Activated CD8-positive, alpha-beta T cell treated with anti-CD3 and anti-CD28 coated beads, Interleukin-2, amount 10 ng/mL, durations not matched to agents 7 days and 5 days (primary cell): ENCODE data around the gene SLK. TPM values are rescaled to one million over a fixed set of nuclear protein-coding genes. Genes with fewer than 3 reads are reported as not detected.

Source experiments
- ATAC-seq: fragments of 150-1000 bp; cut with Tn5 transposase; one replicate; pipeline ENCODE4 v1.10.0; 2021; ENCODE audit warnings: moderate library complexity
- CTCF ChIA-PET: fragments of 350-600 bp; sonication (Branson Sonifier 250); formaldehyde crosslinking; loops from one replicate; lab custom pipeline; 2021; ENCODE audit warnings: antibody characterized with exemption; lab: Charles Lee
- POLR2A ChIA-PET: fragments of 350-600 bp; sonication (Branson Sonifier 250); formaldehyde crosslinking; loops from one replicate; lab custom pipeline; 2021; ENCODE audit warnings: antibody characterized with exemption; lab: Charles Lee
- DNase-seq: peaks from one replicate; pipeline ENCODE4 v3.0.0-alpha.2; 2020
- H3K27ac Mint-ChIP-seq: one replicate; pipeline ENCODE4 v1.8.0; 2021; ENCODE audit warnings: mild to moderate bottlenecking, mixed read lengths
- H3K27me3 Mint-ChIP-seq: one replicate; pipeline ENCODE4 v1.8.0; 2021; ENCODE audit warnings: low read depth, mixed read lengths
- H3K36me3 Mint-ChIP-seq: one replicate; pipeline ENCODE4 v1.8.0; 2021; ENCODE audit warnings: low read depth, mixed read lengths
- H3K4me1 Mint-ChIP-seq: one replicate; pipeline ENCODE4 v1.8.0; 2021; ENCODE audit warnings: low read depth, mixed read lengths
- H3K4me3 Mint-ChIP-seq: one replicate; pipeline ENCODE4 v1.8.0; 2021; ENCODE audit warnings: mild to moderate bottlenecking, mixed read lengths
- H3K9me3 Mint-ChIP-seq: one replicate; pipeline ENCODE4 v1.8.0; 2022; ENCODE audit warnings: mixed read lengths; ENCODE audit not compliant: insufficient read depth
- total RNA-seq, 2 experiments: library from RNA; stranded (reverse); gene quantifications; one replicate each; pipeline ENCODE4 v1.2.3, GENCODE V29; 2021

Gene SLK
- total RNA-seq, 2 experiments from 2014 or later, result 32.6 to 33.5 TPM

- H3K27me3 Mint-ChIP-seq, result peaks cover 4% of the 10 kb centered on the region
- H3K4me1 Mint-ChIP-seq, result no peaks in the 10 kb centered on the region
- ChIA-PET CTCF (no interaction called here), POLR2A (no interaction called here)
- no peaks in the 10 kb centered on the region for H3K36me3 Mint-ChIP-seq
- no peak overlapping the region for H3K27ac Mint-ChIP-seq
- no peak for ATAC-seq
- no peak overlapping the region for H3K4me3 Mint-ChIP-seq
- DNase-seq, result no peak
- no peaks in the 10 kb centered on the region for H3K9me3 Mint-ChIP-seq
Measured at GRCh38 chr10:103928784-103929183, 38.2 kb upstream of the SLK start.

GRCh38 chr10:103929381-103929921 is 37.5 kb upstream of the SLK start:
- ChIA-PET POLR2A (no interaction called here), CTCF (interaction anchor here (1.0 kb wide), 1 partner anchor 8 kb away, joined by 4 read pairs; no protein-coding TSS in a partner anchor)
- Mint-ChIP-seq H3K4me3 (no peak overlapping the region), H3K27me3 (peaks cover 4% of the 10 kb centered on the region), H3K27ac (no peak overlapping the region), H3K9me3 (no peaks in the 10 kb centered on the region), H3K4me1 (no peaks in the 10 kb centered on the region), H3K36me3 (no peaks in the 10 kb centered on the region)
- ATAC-seq (no peak), DNase-seq (no peak)

DNA sequence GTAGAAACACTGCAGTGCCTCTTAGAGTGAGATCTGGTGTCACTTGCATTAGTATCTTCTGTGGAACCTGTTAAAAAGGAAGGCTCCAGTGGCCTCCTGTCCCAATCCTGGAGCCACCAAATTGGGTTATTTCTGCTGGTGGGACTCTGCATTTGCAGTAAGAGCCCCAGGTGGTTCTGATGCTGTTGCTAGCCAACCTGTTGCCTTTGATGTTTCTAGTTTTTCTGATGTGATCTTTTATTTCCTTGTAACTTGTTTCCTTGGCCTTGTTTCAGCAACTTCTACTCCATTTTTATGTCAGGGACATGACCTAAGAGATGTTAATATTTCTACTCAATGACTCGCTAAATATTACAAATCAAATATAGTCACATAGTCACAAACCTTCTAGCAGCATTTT is 36.5 kb upstream of the SLK start:
- no peaks in the 10 kb centered on the region for H3K4me1 Mint-ChIP-seq
- H3K27ac Mint-ChIP-seq, result no peak overlapping the region
- H3K9me3 Mint-ChIP-seq, result no peaks in the 10 kb centered on the region
- H3K27me3 Mint-ChIP-seq, result peaks cover 4% of the 10 kb centered on the region
- ChIA-PET CTCF (no interaction called here), POLR2A (no interaction called here)
- DNase-seq (no peak), ATAC-seq (no peak)
- no peaks in the 10 kb centered on the region for H3K36me3 Mint-ChIP-seq
- no peak overlapping the region for H3K4me3 Mint-ChIP-seq

DNA sequence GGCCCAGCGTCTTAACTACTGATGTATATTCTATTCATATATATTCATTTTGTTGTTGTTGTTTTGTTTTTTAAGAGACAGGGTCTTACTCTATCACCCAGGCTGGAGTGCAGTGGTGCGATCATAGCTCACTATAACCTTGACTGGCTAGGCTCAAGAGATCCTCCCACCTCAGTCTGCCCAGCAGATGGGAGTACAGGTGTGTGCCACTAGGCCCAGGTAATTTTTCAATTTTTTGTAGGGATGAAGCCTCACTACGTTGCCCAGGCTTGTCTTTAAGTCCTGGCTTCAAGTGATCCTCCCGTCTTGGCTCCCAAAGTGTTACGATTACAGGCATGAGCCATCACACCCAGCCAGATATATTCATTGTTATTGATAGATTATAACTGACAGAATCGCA is 36.1 kb upstream of the SLK start:
- H3K4me3 Mint-ChIP-seq, result no peak overlapping the region
- H3K4me1 Mint-ChIP-seq, result no peaks in the 10 kb centered on the region
- CTCF ChIA-PET, result interaction anchor here (0.7 kb wide), 1 partner anchor 46 kb away, joined by 3 read pairs; no protein-coding TSS in a partner anchor

GRCh38 chr10:103931603-103932002 is 35.3 kb upstream of the SLK start:
- no peak for DNase-seq
- ChIA-PET CTCF (interaction anchor here (0.7 kb wide), 1 partner anchor 46 kb away, joined by 3 read pairs; no protein-coding TSS in a partner anchor), POLR2A (no interaction called here)
- Mint-ChIP-seq H3K36me3 (no peaks in the 10 kb centered on the region), H3K9me3 (no peaks in the 10 kb centered on the region), H3K27ac (no peak overlapping the region), H3K4me1 (no peaks in the 10 kb centered on the region), H3K27me3 (peaks cover 2% of the 10 kb centered on the region), H3K4me3 (no peak overlapping the region)
- no peak for ATAC-seq

More for the DNA sequence above, 36.1 kb upstream of the SLK start:
- ATAC-seq (no peak), DNase-seq (no peak)
- POLR2A ChIA-PET, result no interaction called here
- H3K36me3 Mint-ChIP-seq, result no peaks in the 10 kb centered on the region
- H3K27me3 Mint-ChIP-seq, result peaks cover 4% of the 10 kb centered on the region
- H3K27ac Mint-ChIP-seq, result no peak overlapping the region
- H3K9me3 Mint-ChIP-seq, result no peaks in the 10 kb centered on the region

- H3K27me3 Mint-ChIP-seq, result peaks cover 2% of the 10 kb centered on the region
- ChIA-PET CTCF (no interaction called here), POLR2A (no interaction called here)
- no peaks in the 10 kb centered on the region for H3K4me1 Mint-ChIP-seq
- no peak overlapping the region for H3K27ac Mint-ChIP-seq
- H3K36me3 Mint-ChIP-seq, result no peaks in the 10 kb centered on the region
- H3K4me3 Mint-ChIP-seq, result no peak overlapping the region
- ATAC-seq, result no peak
- no peaks in the 10 kb centered on the region for H3K9me3 Mint-ChIP-seq
- DNase-seq, result no peak
Measured at GRCh38 chr10:103932271-103932670, 34.7 kb upstream of the SLK start.

- no peak for ATAC-seq
- peaks cover 2% of the 10 kb centered on the region for H3K27me3 Mint-ChIP-seq
Measured at GRCh38 chr10:103932971-103933370, 34.0 kb upstream of the SLK start.

DNA sequence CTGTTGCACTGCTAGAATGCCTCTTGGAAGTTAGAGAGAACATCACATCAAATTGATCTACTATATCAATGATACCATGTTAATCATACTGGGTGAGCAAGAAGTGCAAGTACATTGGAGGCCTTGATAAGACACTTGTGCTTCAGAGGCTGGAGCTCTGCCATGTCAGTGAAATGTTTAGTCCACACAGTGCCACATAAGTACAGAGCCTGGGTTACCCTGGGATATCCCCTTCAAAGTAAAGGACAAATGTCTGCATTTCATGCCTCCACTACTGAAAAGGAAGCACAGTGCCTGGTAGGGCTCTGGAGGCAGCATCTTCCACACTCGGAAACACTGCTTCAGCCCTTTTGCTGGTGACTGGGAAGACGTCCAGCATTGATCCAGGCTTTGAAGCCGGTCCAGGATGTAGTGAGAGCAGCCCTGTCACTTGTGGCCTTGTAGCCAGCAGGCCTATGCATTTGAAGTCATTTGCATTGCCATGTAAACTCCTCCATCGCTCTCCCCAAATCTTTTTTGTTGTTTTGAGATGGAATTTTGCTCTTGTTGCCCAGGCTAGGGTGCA is 33.3 kb upstream of the SLK start:
- no peak overlapping the region for H3K4me3 Mint-ChIP-seq

More at GRCh38 chr10:103932971-103933370, 34.0 kb upstream of the SLK start:
- H3K27ac Mint-ChIP-seq, result no peak overlapping the region
- DNase-seq, result no peak
- ChIA-PET CTCF (no interaction called here), POLR2A (no interaction called here)
- no peaks in the 10 kb centered on the region for H3K9me3 Mint-ChIP-seq
- no peak overlapping the region for H3K4me3 Mint-ChIP-seq
- H3K36me3 Mint-ChIP-seq, result no peaks in the 10 kb centered on the region
- H3K4me1 Mint-ChIP-seq, result no peaks in the 10 kb centered on the region

GRCh38 chr10:103934308-103934707 is 32.6 kb upstream of the SLK start:
- no peaks in the 10 kb centered on the region for H3K36me3 Mint-ChIP-seq

More for the DNA sequence above, 33.3 kb upstream of the SLK start:
- H3K36me3 Mint-ChIP-seq, result no peaks in the 10 kb centered on the region
- ChIA-PET POLR2A (no interaction called here), CTCF (no interaction called here)
- peaks cover 2% of the 10 kb centered on the region for H3K27me3 Mint-ChIP-seq
- H3K27ac Mint-ChIP-seq, result no peak overlapping the region
- DNase-seq (no peak), ATAC-seq (no peak)
- no peaks in the 10 kb centered on the region for H3K4me1 Mint-ChIP-seq
- no peaks in the 10 kb centered on the region for H3K9me3 Mint-ChIP-seq

GRCh38 chr10:103936022-103936421 is 30.9 kb upstream of the SLK start:
- no peaks in the 10 kb centered on the region for H3K4me1 Mint-ChIP-seq
- peaks cover 3% of the 10 kb centered on the region for H3K27me3 Mint-ChIP-seq
- ATAC-seq (no peak), DNase-seq (no peak)
- H3K36me3 Mint-ChIP-seq, result no peaks in the 10 kb centered on the region
- CTCF ChIA-PET, result interaction anchor here (0.9 kb wide), 1 partner anchor 35 kb away, joined by 3 read pairs; no protein-coding TSS in a partner anchor
- no peaks in the 10 kb centered on the region for H3K9me3 Mint-ChIP-seq
- POLR2A ChIA-PET, result interaction anchor here (0.7 kb wide), 1 partner anchor 45 kb away, joined by 3 read pairs; no protein-coding TSS in a partner anchor
- no peak overlapping the region for H3K27ac Mint-ChIP-seq
- no peak overlapping the region for H3K4me3 Mint-ChIP-seq

More at GRCh38 chr10:103934308-103934707, 32.6 kb upstream of the SLK start:
- Mint-ChIP-seq H3K27me3 (peaks cover 4% of the 10 kb centered on the region), H3K9me3 (no peaks in the 10 kb centered on the region), H3K4me1 (no peaks in the 10 kb centered on the region), H3K27ac (no peak overlapping the region), H3K4me3 (no peak overlapping the region)
- POLR2A ChIA-PET, result no interaction called here
- DNase-seq (no peak), ATAC-seq (no peak)
- CTCF ChIA-PET, result no interaction called here

- Mint-ChIP-seq H3K4me3 (no peak overlapping the region), H3K27ac (no peak overlapping the region), H3K4me1 (no peaks in the 10 kb centered on the region), H3K36me3 (no peaks in the 10 kb centered on the region), H3K27me3 (peaks cover 12% of the 10 kb centered on the region), H3K9me3 (no peaks in the 10 kb centered on the region)
- DNase-seq (no peak), ATAC-seq (no peak)
- ChIA-PET CTCF (interaction anchor here (0.9 kb wide), 1 partner anchor 184 kb away, joined by 3 read pairs; no protein-coding TSS in a partner anchor), POLR2A (no interaction called here)
Measured at GRCh38 chr10:103939522-103939921, 27.4 kb upstream of the SLK start.

DNA sequence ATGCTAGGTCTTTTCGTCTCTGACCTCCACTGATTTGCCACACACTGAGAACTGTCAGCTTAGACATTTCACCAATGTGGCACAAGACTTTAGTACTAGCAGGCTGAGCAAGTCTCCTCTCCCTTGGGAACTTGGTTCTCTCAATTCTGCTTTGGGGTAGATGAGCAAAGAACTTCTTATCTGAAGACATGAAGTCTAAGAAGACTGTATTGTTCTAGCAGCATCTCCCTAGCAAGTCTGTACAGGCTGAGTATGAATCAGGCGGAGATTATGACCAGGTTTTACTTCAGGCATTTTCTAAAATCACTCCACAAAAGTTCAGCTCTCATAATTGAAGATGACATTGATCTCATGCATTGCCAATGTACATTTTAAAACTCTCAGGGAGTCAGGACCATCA is 25.1 kb upstream of the SLK start:
- Mint-ChIP-seq H3K27ac (no peak overlapping the region), H3K4me3 (no peak overlapping the region), H3K4me1 (no peaks in the 10 kb centered on the region), H3K9me3 (no peaks in the 10 kb centered on the region), H3K36me3 (no peaks in the 10 kb centered on the region), H3K27me3 (peaks cover 12% of the 10 kb centered on the region)
- ChIA-PET CTCF (interaction anchor here (0.9 kb wide), 1 partner anchor 56 kb away, joined by 3 read pairs; no protein-coding TSS in a partner anchor), POLR2A (no interaction called here)
- ATAC-seq (no peak), DNase-seq (no peak)
